ENCODE measurements around the gene SPATA24.
"Not testable (repeated sequence)": the region's sequence is repeated elsewhere in the genome, so short reads cannot be mapped to it uniquely, and the experiment has no call there.

Gene SPATA24

GRCh38 chr5:139425497-139425896 is 21.6 kb upstream of the SPATA24 start:
- Mint-ChIP-seq H3K4me3 (no peak overlapping the region), H3K27ac (no peak overlapping the region), H3K9me3 (no peaks in the 10 kb centered on the region), H3K36me3 (peaks cover 41% of the 10 kb centered on the region), H3K27me3 (no peaks in the 10 kb centered on the region), H3K4me1 (peaks cover 6% of the 10 kb centered on the region)
- no peak for ATAC-seq

DNA sequence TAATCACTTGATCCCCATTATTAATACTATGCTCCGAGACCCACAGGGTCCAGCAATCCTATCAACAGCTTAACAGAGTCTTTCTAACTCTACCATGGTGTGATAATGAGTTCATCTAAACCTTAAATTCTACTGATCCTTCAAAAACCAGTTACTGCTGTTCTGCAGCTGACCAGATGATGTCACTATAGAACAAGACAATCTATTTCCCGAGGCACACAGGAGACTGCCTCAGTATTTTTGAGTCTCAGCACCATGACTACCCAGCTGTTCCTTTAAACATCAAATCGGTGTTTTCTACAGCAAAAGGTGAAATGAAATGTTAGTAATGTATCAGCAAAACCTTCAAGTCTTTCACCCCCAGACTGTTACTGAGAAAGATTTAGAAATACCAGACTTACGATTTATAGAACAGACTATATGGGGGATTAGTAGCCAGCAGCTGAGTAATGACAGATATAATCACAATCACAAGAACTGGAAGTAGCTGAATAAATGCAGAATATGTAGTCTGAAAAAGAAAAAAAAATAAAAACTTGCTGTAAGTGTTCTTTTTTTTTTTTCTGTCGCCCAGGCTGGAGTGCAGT is 18.5 kb upstream of the SPATA24 start:
- Mint-ChIP-seq H3K4me3 (no peak overlapping the region), H3K9me3 (no peaks in the 10 kb centered on the region), H3K36me3 (peaks cover 52% of the 10 kb centered on the region), H3K4me1 (peaks cover 6% of the 10 kb centered on the region), H3K27ac (peak overlapping the region; percentile 11), H3K27me3 (no peaks in the 10 kb centered on the region)
- peak; percentile 83 for ATAC-seq

DNA sequence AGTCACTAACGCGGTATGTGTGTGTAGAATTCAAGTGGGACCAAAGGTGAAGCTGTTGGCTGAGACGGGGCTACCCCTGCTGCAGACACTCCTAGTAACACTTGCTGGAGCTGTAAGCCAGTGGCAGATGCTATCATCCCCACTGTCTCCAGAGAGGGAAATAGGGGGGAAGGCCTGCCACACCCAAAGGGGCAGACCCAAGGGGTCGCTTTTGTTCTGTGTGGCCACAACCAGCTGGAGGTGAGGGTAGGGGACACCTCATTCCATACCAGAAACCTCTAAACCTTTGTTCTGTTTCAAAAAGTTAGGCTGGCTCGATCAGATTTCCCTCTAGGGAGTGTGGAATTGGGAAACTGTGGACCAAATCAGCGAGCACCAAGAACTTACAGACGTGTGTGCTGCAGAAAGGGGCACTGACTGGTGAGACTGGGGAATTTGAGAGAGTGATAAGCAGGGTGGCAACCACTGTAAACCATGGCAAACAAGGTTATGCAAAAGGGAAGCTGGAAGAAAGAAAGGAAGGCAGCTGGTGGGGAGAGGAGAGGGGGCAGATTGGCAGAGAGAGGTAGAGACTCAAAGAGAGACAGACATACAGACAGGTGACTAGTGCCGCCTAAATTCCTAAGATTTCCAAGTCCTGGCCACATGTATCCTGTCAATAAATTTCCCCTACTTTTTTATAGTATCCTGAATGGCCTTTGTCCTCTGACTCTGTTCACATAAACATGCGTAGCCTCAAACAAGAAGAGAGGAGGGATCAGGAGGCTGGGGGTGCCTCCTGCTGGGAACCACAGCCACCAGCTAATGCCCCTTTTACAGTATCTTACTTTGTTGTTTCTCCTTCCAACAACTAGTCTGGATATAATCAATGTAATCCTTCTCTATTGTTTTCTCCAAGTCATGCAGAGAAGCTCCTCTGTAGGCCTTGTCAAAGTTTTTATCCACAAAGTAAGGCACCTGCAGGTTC is 15.6 kb upstream of the SPATA24 start:
- ATAC-seq = no peak

GRCh38 chr5:139418793-139419192 is 14.9 kb upstream of the SPATA24 start:
- H3K4me1 Mint-ChIP-seq = peaks cover 6% of the 10 kb centered on the region

More for the DNA sequence above, 15.6 kb upstream of the SPATA24 start:
- peaks cover 42% of the 10 kb centered on the region for H3K36me3 Mint-ChIP-seq
- H3K4me1 Mint-ChIP-seq = peaks cover 6% of the 10 kb centered on the region
- H3K27me3 Mint-ChIP-seq = no peaks in the 10 kb centered on the region
- no peaks in the 10 kb centered on the region for H3K9me3 Mint-ChIP-seq
- H3K27ac Mint-ChIP-seq = no peak overlapping the region
- no peak overlapping the region for H3K4me3 Mint-ChIP-seq

GRCh38 chr5:139417214-139417613 is 13.3 kb upstream of the SPATA24 start:
- Mint-ChIP-seq H3K4me1 (peaks cover under 1% of the 10 kb centered on the region), H3K9me3 (no peaks in the 10 kb centered on the region), H3K27ac (no peak overlapping the region), H3K4me3 (no peak overlapping the region), H3K36me3 (peaks cover 44% of the 10 kb centered on the region), H3K27me3 (no peaks in the 10 kb centered on the region)
- ATAC-seq = no peak

More at GRCh38 chr5:139418793-139419192, 14.9 kb upstream of the SPATA24 start:
- no peak overlapping the region for H3K27ac Mint-ChIP-seq
- H3K36me3 Mint-ChIP-seq = peaks cover 39% of the 10 kb centered on the region
- ATAC-seq = no peak
- H3K9me3 Mint-ChIP-seq = no peaks in the 10 kb centered on the region
- no peaks in the 10 kb centered on the region for H3K27me3 Mint-ChIP-seq
- no peak overlapping the region for H3K4me3 Mint-ChIP-seq

- no peaks in the 10 kb centered on the region for H3K4me1 Mint-ChIP-seq
- H3K36me3 Mint-ChIP-seq = peaks cover 47% of the 10 kb centered on the region
- no peak overlapping the region for H3K27ac Mint-ChIP-seq
- no peaks in the 10 kb centered on the region for H3K27me3 Mint-ChIP-seq
- H3K4me3 Mint-ChIP-seq = no peak overlapping the region
- H3K9me3 Mint-ChIP-seq = no peaks in the 10 kb centered on the region
- no peak for ATAC-seq
Observed at GRCh38 chr5:139416651-139417050, 12.8 kb upstream of the SPATA24 start.

DNA sequence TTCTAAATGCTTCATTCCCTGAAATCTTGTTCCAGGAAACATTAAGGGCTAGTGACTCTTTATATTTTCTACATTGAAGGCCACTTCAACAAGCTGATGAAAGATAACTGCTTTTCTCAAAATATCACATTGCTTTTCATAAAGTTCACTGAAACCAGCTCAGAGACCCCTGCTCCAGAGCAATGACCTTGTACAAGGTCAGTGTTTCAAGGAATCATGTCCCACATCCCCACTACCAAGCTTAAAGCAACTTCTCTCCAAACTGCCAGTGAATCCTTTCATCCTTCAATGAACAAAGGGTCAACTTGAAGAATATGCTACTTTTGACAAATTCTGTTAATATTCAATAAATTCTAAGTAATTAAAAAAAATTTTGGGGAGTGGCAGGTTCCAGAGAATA is 12.0 kb upstream of the SPATA24 start:
- no peaks in the 10 kb centered on the region for H3K9me3 Mint-ChIP-seq
- H3K4me1 Mint-ChIP-seq = no peaks in the 10 kb centered on the region
- no peak overlapping the region for H3K4me3 Mint-ChIP-seq
- peaks cover 47% of the 10 kb centered on the region for H3K36me3 Mint-ChIP-seq
- H3K27ac Mint-ChIP-seq = no peak overlapping the region
- ATAC-seq = no peak
- no peaks in the 10 kb centered on the region for H3K27me3 Mint-ChIP-seq

DNA sequence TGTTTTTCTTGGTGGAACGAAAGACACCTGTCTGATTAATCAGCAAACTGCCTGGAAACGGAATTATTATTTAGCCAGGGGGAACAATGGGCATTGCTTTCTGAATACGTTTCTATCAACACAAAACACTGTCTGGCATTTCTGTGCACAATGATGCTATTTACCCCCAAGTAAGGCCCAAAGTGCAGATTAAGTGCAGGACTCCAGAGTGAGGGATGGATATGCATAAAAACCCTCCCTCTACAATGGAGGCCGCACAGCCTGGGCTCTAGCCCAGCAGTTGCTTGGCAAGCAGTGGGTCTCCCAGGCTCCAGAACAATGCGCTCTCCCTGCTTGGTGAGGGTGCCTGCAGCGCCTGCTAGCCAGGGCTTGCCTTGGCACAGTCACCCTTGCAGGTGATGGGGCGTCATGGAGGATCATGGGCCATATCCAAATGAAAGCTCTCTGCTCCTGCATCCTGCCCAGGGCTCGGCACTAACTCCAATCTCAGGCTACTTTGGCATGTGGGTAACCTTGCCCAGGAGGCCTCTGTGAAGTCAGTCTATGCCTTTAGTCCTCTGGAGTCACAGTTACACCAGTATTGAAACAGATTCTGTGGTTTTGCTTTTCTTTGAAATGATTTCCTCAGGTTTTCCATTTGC is 11.5 kb upstream of the SPATA24 start:
- no peak for ATAC-seq
- Mint-ChIP-seq H3K36me3 (peaks cover 42% of the 10 kb centered on the region), H3K27me3 (no peaks in the 10 kb centered on the region), H3K27ac (no peak overlapping the region), H3K4me3 (no peak overlapping the region), H3K9me3 (no peaks in the 10 kb centered on the region), H3K4me1 (no peaks in the 10 kb centered on the region)

DNA sequence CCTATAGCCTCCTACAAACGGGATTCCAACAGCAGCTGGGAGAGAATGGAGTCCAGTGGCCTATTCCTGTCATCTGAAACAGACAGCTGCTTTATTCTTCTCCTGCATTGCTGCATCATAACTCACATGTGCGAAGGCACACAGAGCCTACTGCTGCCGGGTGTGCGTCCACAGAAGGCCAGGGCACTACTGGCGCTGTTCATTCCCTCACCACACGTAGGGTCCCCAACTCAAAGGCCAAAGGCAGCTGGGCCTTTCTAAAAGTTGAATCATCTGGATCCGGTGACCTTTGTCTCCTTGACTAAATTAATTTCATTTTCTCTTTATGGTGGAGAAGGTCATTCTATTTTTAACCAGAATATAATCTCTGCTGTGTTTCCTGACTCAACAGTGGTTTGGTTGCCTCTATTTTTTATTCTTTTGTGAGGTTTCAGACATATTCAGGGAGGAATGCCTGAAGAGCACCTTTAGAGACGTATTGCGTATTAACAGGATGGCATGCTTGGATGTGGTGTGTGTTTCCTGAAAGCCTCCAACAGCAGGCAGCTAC is 10.8 kb upstream of the SPATA24 start:
- Mint-ChIP-seq H3K9me3 (no peaks in the 10 kb centered on the region), H3K4me1 (no peaks in the 10 kb centered on the region), H3K27ac (no peak overlapping the region), H3K4me3 (no peak overlapping the region), H3K36me3 (peaks cover 36% of the 10 kb centered on the region), H3K27me3 (no peaks in the 10 kb centered on the region)
- ATAC-seq = no peak

DNA sequence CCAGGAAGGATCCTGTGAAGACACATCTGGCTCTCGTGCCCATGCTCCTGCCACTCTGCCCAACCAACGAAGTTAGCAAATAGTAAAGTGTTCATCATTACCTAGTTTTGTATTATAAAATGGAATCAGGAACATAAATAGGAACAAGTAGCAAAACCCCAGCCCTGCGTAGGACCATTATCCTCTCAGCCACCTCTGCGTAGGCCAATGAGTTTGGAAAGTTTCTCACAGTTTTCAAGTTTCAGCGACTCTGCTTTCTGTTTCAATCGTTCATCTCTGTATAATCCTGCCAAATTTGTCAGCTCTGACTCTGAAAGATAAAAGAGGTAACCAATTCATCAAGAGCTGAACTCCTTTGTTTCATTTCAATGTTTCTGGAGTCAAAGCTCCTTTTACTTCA is 10.1 kb upstream of the SPATA24 start:
- H3K27ac Mint-ChIP-seq = no peak overlapping the region
- H3K4me3 Mint-ChIP-seq = no peak overlapping the region
- ATAC-seq = no peak
- peaks cover 29% of the 10 kb centered on the region for H3K36me3 Mint-ChIP-seq
- H3K27me3 Mint-ChIP-seq = no peaks in the 10 kb centered on the region
- H3K4me1 Mint-ChIP-seq = no peaks in the 10 kb centered on the region
- no peaks in the 10 kb centered on the region for H3K9me3 Mint-ChIP-seq

- H3K36me3 Mint-ChIP-seq = peaks cover 22% of the 10 kb centered on the region
- H3K27ac Mint-ChIP-seq = no peak overlapping the region
- ATAC-seq = no peak
- no peaks in the 10 kb centered on the region for H3K27me3 Mint-ChIP-seq
- no peak overlapping the region for H3K4me3 Mint-ChIP-seq
- peaks cover under 1% of the 10 kb centered on the region for H3K4me1 Mint-ChIP-seq
- no peaks in the 10 kb centered on the region for H3K9me3 Mint-ChIP-seq
Observed at GRCh38 chr5:139413153-139413552, 9.3 kb upstream of the SPATA24 start.

DNA sequence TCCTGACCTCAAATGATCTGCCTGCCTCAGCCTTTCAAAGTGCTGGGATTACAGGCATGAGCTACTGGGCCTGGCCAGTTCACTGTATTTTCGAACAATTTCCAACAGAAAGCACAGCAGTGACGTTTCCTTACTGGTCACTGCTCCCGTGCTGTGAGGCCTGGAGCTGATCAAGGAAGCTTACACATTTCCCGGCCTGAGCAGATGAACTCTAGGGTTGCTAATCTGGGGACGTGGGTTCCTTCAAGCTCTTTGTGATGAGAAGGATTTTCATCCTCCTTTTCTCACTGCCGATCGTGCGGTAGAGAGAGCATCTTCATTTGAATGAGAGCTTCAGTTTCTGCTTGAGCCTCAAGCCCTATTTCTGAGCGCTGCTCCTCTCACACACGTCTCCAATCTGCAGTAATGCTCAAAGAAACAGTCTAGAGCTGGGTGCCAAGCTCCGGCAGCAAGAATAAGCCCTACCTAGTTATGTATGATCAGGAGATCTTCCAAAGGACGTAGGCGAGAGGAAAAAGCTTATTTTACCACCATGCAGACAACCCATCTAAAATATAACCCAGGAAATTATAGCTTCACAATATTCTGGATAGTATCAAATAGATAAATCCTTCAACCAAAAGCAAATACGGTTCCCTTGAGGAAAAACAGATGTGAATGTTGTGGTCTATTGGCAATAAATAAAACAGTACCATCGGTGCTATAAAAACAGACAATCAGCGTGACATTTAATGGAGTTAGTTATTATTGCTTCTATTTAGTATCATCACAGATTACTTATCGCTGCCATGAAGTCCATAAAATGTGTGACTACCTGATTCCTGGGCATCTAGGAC is 7.3 kb upstream of the SPATA24 start:
- H3K4me3 Mint-ChIP-seq = no peak overlapping the region
- H3K27ac Mint-ChIP-seq = no peak overlapping the region
- no peaks in the 10 kb centered on the region for H3K9me3 Mint-ChIP-seq
- peaks cover 19% of the 10 kb centered on the region for H3K4me1 Mint-ChIP-seq
- ATAC-seq = no peak
- H3K27me3 Mint-ChIP-seq = no peaks in the 10 kb centered on the region
- H3K36me3 Mint-ChIP-seq = peaks cover 22% of the 10 kb centered on the region

DNA sequence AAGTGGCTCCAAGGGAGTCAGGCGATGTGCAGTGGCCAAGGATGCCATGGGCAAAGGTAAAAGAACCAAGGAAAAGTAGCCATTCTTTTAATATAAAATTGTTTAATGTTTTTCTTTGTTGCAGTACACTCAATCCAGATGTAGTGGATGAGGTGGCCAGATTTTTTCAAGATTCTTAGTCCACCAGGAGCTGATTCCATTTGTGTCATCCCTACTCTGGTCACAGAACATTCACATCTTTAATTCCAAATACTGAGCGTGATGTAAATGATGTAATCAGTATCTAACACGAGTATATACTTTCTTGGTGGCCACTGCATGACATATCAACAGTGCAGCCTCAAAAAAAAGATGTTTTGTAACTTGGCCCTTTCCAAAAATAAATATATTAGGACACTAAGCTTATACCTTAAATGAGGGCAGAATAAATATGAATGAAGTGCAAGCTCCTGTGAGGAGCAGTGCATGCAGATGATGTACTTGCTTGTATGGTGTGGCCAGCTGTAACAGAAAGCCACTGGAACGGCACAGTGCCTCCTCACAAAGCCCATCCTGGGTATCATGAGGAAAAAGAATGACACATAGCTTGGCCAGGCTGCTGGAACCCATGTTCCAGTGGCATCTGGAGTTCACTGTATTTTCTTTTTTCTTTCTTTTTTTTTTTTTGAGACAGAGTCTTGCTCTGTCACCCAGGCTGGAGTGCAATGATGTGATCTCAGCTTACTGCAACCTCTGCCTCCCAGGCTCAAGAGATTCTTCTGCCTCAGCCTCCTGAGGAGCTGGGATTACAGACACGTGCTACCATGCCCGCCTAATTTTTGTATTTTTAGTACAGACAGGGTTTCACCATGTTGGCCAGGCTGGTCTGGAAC is 6.5 kb upstream of the SPATA24 start:
- ATAC-seq = no peak
- H3K27ac Mint-ChIP-seq = no peak overlapping the region
- no peaks in the 10 kb centered on the region for H3K27me3 Mint-ChIP-seq
- H3K4me1 Mint-ChIP-seq = peaks cover 19% of the 10 kb centered on the region
- no peaks in the 10 kb centered on the region for H3K9me3 Mint-ChIP-seq
- peaks cover 22% of the 10 kb centered on the region for H3K36me3 Mint-ChIP-seq
- H3K4me3 Mint-ChIP-seq = no peak overlapping the region

DNA sequence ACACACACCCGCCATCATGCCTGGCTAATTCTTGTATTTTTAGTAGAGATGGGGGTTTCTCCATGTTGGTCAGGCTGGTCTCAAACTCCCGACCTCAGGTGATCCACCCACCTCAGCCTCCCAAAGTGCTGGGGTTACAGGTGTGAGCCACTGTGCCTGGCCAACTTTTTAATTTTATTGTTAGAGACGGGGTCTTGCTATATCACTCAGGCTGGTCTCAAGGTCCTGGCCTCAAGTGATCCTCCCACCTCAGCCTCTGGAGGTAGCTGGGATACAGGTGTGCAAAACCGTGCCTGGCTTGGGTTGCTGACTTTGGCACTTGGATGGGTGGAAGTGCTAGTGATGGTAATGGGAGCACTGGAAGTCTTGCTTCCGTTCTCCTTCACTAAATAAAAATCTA is 5.2 kb upstream of the SPATA24 start:
- peaks cover 27% of the 10 kb centered on the region for H3K4me1 Mint-ChIP-seq
- not testable (repeated sequence) for H3K27ac Mint-ChIP-seq, H3K27me3 Mint-ChIP-seq, ATAC-seq, H3K9me3 Mint-ChIP-seq, H3K4me3 Mint-ChIP-seq
- peaks cover 22% of the 10 kb centered on the region for H3K36me3 Mint-ChIP-seq
